SU-DHL-6 (cell line): Measurements from ENCODE around the gene HOMER2.

ENCODE experiments used
- H2AFZ ChIP-seq: fragments of 200-600 bp; sonication (generic); 2 replicates; pipeline ENCODE4 v1.6.1; 2014; ENCODE audit warnings: low read depth, mild to moderate bottlenecking, moderate library complexity, mixed read lengths, antibody characterized with exemption, low read length; ENCODE audit not compliant: severe bottlenecking
- H3F3A ChIP-seq: fragments of 200-600 bp; shearing (Covaris generic); 2 replicates; pipeline ENCODE4 v1.6.0; 2016; ENCODE audit warnings: antibody characterized with exemption, mild to moderate bottlenecking; ENCODE audit not compliant: insufficient read depth
- H3K27ac ChIP-seq: fragments of 200-600 bp; sonication (generic); 2 replicates; pipeline ENCODE4 v1.5.1; 2016; ENCODE audit warnings: low read depth, mild to moderate bottlenecking, low read length, moderate library complexity, mixed read lengths
- H3K27me3 ChIP-seq: fragments of 200-600 bp; sonication (generic), shearing (Covaris generic); 2 replicates; pipeline ENCODE4 v1.6.0; 2014; ENCODE audit warnings: mild to moderate bottlenecking, low read length
- H3K36me3 ChIP-seq: fragments of 200-600 bp; sonication (generic); 2 replicates; pipeline ENCODE4 v1.6.1; 2014; ENCODE audit warnings: mild to moderate bottlenecking, low read length, mixed read lengths
- H3K4me2 ChIP-seq: fragments of 300-600, 200-600 bp; shearing (Covaris generic), sonication (generic); 2 replicates; pipeline ENCODE4 v1.6.0; 2014; ENCODE audit warnings: low read length, low read depth, mild to moderate bottlenecking; ENCODE audit not compliant: poor library complexity, severe bottlenecking
- H3K4me3 ChIP-seq: fragments of 200-600 bp; sonication (generic); 2 replicates; pipeline ENCODE4 v1.5.1; 2014; ENCODE audit warnings: antibody characterized with exemption, low read length, mild to moderate bottlenecking, mixed read lengths; ENCODE audit not compliant: insufficient read depth, poor library complexity, severe bottlenecking
- H3K79me2 ChIP-seq: fragments of 200-600 bp; sonication (generic); 2 replicates; pipeline ENCODE4 v1.6.1; 2014; ENCODE audit warnings: mild to moderate bottlenecking, low read length, moderate library complexity; ENCODE audit not compliant: insufficient read depth
- H3K9ac ChIP-seq: fragments of 200-600 bp; sonication (generic); 2 replicates; pipeline ENCODE4 v1.7.0; 2014; ENCODE audit warnings: mild to moderate bottlenecking, low read length
- H3K9me2 ChIP-seq: fragments of 200-600 bp; sonication (generic); replicated peaks from 2 replicates; pipeline ENCODE4 v1.6.1; 2014; ENCODE audit warnings: low read length; ENCODE audit not compliant: insufficient read depth
- H3K9me3 ChIP-seq: fragments of 200-600 bp; sonication (generic); 2 replicates; pipeline ENCODE4 v1.6.1; 2014; ENCODE audit warnings: low read length, mixed read lengths; ENCODE audit not compliant: insufficient read depth
- H4K20me1 ChIP-seq: fragments of 200-600 bp; sonication (generic); 2 replicates; pipeline ENCODE4 v1.6.1; 2014; ENCODE audit warnings: low read depth, mild to moderate bottlenecking, antibody characterized with exemption, low read length, moderate library complexity, mixed read lengths
- EZH2phosphoT487 ChIP-seq: fragments of 200-600 bp; sonication (generic), shearing (Covaris generic); conservative IDR thresholded peaks from 2 replicates; pipeline ENCODE4 v1.6.1; 2018; ENCODE audit warnings: mild to moderate bottlenecking, antibody characterized with exemption, low read length, moderate library complexity, mixed read lengths
- TF ChIP-seq, protein P1 (sequence below): fragments of 200-600 bp; sonication (generic); IDR thresholded peaks from one replicate; pipeline ENCODE4 v1.5.1; 2017; ENCODE audit warnings: antibody characterized with exemption, mild to moderate bottlenecking, low read length, moderate library complexity; ENCODE audit not compliant: insufficient read depth, poor library complexity, severe bottlenecking

The HOMER2 gene

GRCh38 chr15:82835391-82835917 lies 117.1 kb downstream of the HOMER2 start:
- no peak overlapping the region for H3K27ac ChIP-seq

DNA sequence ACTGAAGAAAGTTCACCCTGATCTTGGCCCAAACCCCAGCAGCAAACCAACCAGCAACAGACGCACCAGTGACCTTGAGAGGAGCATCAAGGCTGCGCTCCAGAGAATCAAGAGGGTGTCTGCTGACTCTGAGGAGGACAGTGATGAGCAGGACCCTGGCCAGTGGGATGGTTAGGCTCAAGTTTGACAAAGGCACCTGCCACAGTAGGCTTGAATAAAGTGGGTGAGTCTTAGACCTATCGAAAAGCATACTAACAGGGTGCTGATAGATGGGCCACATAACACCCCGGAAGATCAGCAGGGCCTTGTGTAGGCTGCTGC lies 119.2 kb downstream of the HOMER2 start:
- Histone ChIP-seq H2AFZ (no peak overlapping the region), H3F3A (0 out of 2 replicates have a peak, but pooled peaks cover 3% of the 10 kb centered on the region), H3K9me3 (no peaks in the 10 kb centered on the region), H4K20me1 (no peaks in the 10 kb centered on the region), H3K79me2 (no peaks in the 10 kb centered on the region), H3K4me3 (no peak overlapping the region), H3K9ac (no peak overlapping the region), H3K4me2 (no peak overlapping the region), H3K36me3 (peaks cover 36% of the 10 kb centered on the region), H3K27ac (no peak overlapping the region), H3K9me2 (no peaks in the 10 kb centered on the region), H3K27me3 (no peaks in the 10 kb centered on the region)
- TF ChIP-seq, protein P1, sequence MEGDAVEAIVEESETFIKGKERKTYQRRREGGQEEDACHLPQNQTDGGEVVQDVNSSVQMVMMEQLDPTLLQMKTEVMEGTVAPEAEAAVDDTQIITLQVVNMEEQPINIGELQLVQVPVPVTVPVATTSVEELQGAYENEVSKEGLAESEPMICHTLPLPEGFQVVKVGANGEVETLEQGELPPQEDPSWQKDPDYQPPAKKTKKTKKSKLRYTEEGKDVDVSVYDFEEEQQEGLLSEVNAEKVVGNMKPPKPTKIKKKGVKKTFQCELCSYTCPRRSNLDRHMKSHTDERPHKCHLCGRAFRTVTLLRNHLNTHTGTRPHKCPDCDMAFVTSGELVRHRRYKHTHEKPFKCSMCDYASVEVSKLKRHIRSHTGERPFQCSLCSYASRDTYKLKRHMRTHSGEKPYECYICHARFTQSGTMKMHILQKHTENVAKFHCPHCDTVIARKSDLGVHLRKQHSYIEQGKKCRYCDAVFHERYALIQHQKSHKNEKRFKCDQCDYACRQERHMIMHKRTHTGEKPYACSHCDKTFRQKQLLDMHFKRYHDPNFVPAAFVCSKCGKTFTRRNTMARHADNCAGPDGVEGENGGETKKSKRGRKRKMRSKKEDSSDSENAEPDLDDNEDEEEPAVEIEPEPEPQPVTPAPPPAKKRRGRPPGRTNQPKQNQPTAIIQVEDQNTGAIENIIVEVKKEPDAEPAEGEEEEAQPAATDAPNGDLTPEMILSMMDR: no peak
- TF ChIP-seq EZH2phosphoT487: no peak

More at GRCh38 chr15:82835391-82835917, 117.1 kb downstream of the HOMER2 start:
- H3K9ac ChIP-seq: no peak overlapping the region
- H3K4me3 ChIP-seq: no peak overlapping the region
- no peaks in the 10 kb centered on the region for H3F3A ChIP-seq
- no peak overlapping the region for H2AFZ ChIP-seq
- no peak overlapping the region for H3K4me2 ChIP-seq
- peaks cover 25% of the 10 kb centered on the region for H3K36me3 ChIP-seq
- H3K9me2 ChIP-seq: no peaks in the 10 kb centered on the region
- no peaks in the 10 kb centered on the region for H3K9me3 ChIP-seq
- TF ChIP-seq, protein P1: no peak
- no peak for TF ChIP-seq EZH2phosphoT487
- no peaks in the 10 kb centered on the region for H3K27me3 ChIP-seq
- H4K20me1 ChIP-seq: no peaks in the 10 kb centered on the region
- H3K79me2 ChIP-seq: no peaks in the 10 kb centered on the region

- Histone ChIP-seq H3K9me2 (no peaks in the 10 kb centered on the region), H4K20me1 (no peaks in the 10 kb centered on the region), H3K9ac (no peak overlapping the region), H3K27me3 (no peaks in the 10 kb centered on the region), H3F3A (0 out of 2 replicates have a peak, but pooled peaks cover 3% of the 10 kb centered on the region), H2AFZ (no peak overlapping the region), H3K9me3 (no peaks in the 10 kb centered on the region), H3K36me3 (peaks cover 39% of the 10 kb centered on the region), H3K4me3 (no peak overlapping the region), H3K4me2 (no peak overlapping the region), H3K79me2 (no peaks in the 10 kb centered on the region), H3K27ac (no peak overlapping the region)
- TF ChIP-seq EZH2phosphoT487: no peak
- TF ChIP-seq, protein P1: no peak
Measured at GRCh38 chr15:82832601-82833361, 119.7 kb downstream of the HOMER2 start.
